HUES48 (cell line): ENCODE measurements around the gene PAQR4.

Source experiments
- H3K27ac ChIP-seq: one replicate; pipeline ENCODE4 v1.7.0; 2013; ENCODE audit warnings: low read depth, low read length, inconsistent platforms
- H3K27me3 ChIP-seq: 2 replicates; pipeline ENCODE4 v1.6.1; 2013; ENCODE audit warnings: mild to moderate bottlenecking, low read length; ENCODE audit not compliant: control insufficient read depth, insufficient read depth
- H3K36me3 ChIP-seq: 2 replicates; pipeline ENCODE4 v1.6.1; 2013; ENCODE audit warnings: low read length; ENCODE audit not compliant: control insufficient read depth, insufficient read depth
- H3K4me1 ChIP-seq: 2 replicates; pipeline ENCODE4 v1.6.1; 2013; ENCODE audit warnings: mild to moderate bottlenecking, low read length; ENCODE audit not compliant: control insufficient read depth, insufficient read depth
- H3K4me3 ChIP-seq: 2 replicates; pipeline ENCODE4 v1.5.1; 2013; ENCODE audit warnings: mild to moderate bottlenecking, low read depth, low read length
- H3K9ac ChIP-seq: 2 replicates; pipeline ENCODE4 v1.6.1; 2013; ENCODE audit warnings: mild to moderate bottlenecking, low read depth, low read length, moderate library complexity
- H3K9me3 ChIP-seq: 2 replicates; pipeline ENCODE4 v1.6.1; 2013; ENCODE audit warnings: low read length; ENCODE audit not compliant: control insufficient read depth, insufficient read depth

The PAQR4 gene

DNA sequence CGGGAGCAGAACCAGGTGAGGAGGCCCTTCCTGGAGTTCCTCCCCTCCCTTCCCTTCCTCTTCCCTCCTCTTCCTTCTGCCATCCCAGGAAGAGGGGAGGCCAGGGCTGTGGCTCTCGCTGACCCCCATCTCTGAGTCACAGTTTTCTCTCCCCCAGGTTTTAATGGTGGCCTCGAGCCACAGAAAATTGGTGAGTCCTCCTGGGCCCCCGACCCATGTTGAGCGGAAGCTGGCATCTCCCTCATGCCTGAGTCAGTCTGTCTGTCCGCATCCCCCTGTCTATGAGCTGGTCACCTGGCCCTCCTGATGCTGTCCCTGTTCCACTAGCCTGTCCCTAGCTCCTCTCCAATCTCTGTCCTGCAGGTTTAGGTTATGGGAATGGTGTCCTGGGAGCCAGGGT lies 30.8 kb downstream of the PAQR4 start:
- Histone ChIP-seq H3K4me1 (peaks cover 5% of the 10 kb centered on the region; the same call in 1 of the 2 replicates), H3K27me3 (no peaks in the 10 kb centered on the region), H3K9ac (no peak overlapping the region), H3K27ac (no peak overlapping the region), H3K36me3 (no peaks in the 10 kb centered on the region), H3K9me3 (no peaks in the 10 kb centered on the region), H3K4me3 (no peak overlapping the region)

DNA sequence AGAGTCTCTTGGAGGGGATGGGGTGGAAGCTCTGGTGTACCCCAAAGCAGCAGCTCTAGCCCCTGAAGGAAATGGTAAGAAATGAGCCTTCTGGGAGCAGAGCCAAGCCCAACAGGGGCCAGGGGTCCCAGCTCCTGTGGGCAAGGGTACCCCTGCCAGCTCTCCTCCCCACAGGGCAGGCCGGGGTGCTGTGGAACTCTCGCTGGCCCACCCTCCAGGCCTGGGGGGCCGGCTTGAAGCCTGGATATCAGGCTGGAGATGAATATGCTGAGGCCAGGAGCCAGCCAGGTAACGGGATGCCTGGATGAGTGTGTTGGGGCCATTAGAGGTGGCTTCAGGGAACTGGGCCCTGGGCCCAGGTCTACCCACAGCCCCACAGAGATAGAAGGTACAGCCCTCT lies 31.4 kb downstream of the PAQR4 start:
- Histone ChIP-seq H3K9ac (no peak overlapping the region), H3K27me3 (no peaks in the 10 kb centered on the region)

DNA sequence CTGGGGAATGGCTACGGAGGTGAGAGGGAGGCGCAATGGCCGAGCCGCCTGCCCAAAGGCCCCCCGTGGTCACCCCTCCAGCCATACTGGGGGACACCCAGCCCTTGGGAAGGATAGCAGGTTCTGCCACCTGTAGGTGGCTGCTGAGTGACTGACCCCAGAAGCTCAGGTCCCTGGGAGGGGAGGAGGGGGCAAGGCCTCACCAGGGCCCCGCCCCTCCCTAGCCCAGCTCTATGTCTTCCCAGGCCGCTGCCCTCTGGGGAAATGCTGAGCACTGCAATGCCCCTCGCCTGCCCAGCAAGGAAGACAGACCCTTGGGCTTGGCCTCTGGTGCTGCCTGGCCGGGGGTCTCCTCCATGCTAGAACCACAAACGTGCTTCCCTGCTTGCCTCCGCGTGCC lies 32.2 kb downstream of the PAQR4 start:
- H3K27me3 ChIP-seq = no peaks in the 10 kb centered on the region
- H3K4me1 ChIP-seq = peaks cover 12% of the 10 kb centered on the region
- no peak overlapping the region for H3K9ac ChIP-seq
- H3K4me3 ChIP-seq = no peak overlapping the region
- H3K36me3 ChIP-seq = no peaks in the 10 kb centered on the region
- no peak overlapping the region for H3K27ac ChIP-seq
- no peaks in the 10 kb centered on the region for H3K9me3 ChIP-seq

More for the DNA sequence above, 31.4 kb downstream of the PAQR4 start:
- Histone ChIP-seq H3K4me3 (no peak overlapping the region), H3K9me3 (no peaks in the 10 kb centered on the region), H3K4me1 (peaks cover 5% of the 10 kb centered on the region; the same call in 1 of the 2 replicates), H3K27ac (no peak overlapping the region), H3K36me3 (no peaks in the 10 kb centered on the region)

DNA sequence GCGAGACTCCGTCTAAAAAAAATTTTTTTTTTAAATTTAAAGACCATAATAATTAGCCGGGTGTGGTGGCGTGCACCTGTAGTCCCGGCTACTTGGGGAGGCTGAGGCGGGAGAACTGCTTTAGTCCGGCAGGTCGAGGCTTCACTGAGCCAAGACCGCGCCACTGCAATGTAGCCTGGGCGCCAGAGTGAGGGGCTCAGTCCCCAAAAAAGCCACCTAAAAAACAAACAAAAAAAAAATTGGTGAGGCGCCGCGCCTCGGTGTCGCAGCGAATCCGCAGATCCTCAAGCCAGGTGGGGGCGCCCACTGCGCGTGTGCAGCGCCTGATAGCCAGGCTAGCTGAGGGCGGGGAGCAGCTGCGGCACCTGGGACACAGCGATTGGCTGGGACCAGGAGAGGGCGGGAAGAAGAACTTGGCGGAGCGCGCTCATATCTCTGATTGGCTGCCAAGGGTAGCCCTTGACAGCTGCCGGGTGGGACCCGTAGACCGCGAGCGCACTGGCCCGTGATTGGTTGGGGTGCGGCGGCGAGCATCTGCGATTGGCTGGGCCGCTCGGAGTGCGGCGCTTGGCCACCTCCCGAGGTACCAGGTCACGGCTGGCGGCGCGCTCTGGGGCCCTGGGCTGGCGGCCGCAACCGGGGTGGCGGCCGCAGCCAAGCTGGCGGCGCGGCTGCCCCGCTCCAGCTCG lies 34.6 kb downstream of the PAQR4 start:
- Histone ChIP-seq H3K9ac (no peak overlapping the region), H3K4me1 (peaks cover 28% of the 10 kb centered on the region), H3K4me3 (no peak overlapping the region; the same call in 1 of the 2 replicates), H3K9me3 (no peaks in the 10 kb centered on the region), H3K27me3 (no peaks in the 10 kb centered on the region), H3K27ac (no peak overlapping the region), H3K36me3 (no peaks in the 10 kb centered on the region; the same call in 1 of the 2 replicates)

DNA sequence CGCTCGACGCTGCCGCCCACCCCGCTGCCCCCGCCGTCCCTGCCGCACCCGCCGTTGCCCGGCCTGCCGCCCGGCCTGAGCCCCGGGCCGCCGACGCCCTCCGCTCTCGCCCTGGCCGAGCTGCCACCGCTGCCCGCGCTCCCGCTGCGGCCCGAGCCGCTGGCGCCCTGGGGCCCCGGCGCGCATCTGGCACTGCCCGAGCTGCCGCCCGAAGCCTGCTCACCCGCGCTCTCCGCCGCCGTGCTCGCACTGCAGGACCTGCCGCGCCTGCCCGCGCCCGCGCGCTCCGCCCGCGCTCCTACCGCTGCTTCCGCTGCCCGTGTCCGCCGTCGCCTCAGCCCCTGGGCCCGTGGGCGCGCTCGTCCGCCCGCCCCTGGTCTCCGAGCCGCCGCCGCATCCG lies 35.2 kb downstream of the PAQR4 start:
- no peaks in the 10 kb centered on the region for H3K27me3 ChIP-seq
- no peaks in the 10 kb centered on the region; the same call in 1 of the 2 replicates for H3K36me3 ChIP-seq
- peaks cover 34% of the 10 kb centered on the region for H3K4me1 ChIP-seq
- H3K9ac ChIP-seq = no peak overlapping the region
- no peak overlapping the region for H3K27ac ChIP-seq
- H3K4me3 ChIP-seq = peak overlapping the region; percentile 47; the same call in 1 of the 2 replicates
- no peaks in the 10 kb centered on the region for H3K9me3 ChIP-seq

DNA sequence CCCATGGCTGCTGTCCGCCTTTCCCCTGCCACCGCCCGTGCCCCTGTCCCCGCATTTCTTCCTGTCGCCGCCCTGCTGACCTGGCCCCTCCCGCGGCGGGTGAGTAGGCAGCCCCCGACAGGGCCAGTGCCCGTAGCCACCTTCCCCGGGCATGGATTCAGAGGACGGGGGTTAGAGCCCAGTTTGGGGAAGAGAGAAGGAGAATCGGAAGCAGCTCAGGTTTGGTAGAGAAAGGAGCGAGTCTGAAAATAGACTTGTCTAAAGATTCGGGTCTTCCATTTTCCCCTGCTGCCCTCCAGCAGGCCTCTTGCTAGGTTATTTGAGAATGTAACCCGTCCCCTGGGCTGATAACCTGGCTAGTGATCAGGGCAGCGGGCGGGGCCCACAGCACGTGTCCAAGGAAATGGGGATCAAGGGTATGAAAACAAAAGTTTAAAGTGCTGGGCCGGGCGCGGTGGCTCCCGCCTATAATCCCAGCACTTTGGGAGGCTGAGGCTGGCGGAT lies 35.7 kb downstream of the PAQR4 start:
- Histone ChIP-seq H3K4me3 (peak overlapping the region; percentile 56), H3K27me3 (no peaks in the 10 kb centered on the region), H3K27ac (peak overlapping the region; percentile 71), H3K9me3 (no peaks in the 10 kb centered on the region), H3K4me1 (peaks cover 39% of the 10 kb centered on the region), H3K9ac (no peak overlapping the region), H3K36me3 (no peaks in the 10 kb centered on the region; the same call in 1 of the 2 replicates)

DNA sequence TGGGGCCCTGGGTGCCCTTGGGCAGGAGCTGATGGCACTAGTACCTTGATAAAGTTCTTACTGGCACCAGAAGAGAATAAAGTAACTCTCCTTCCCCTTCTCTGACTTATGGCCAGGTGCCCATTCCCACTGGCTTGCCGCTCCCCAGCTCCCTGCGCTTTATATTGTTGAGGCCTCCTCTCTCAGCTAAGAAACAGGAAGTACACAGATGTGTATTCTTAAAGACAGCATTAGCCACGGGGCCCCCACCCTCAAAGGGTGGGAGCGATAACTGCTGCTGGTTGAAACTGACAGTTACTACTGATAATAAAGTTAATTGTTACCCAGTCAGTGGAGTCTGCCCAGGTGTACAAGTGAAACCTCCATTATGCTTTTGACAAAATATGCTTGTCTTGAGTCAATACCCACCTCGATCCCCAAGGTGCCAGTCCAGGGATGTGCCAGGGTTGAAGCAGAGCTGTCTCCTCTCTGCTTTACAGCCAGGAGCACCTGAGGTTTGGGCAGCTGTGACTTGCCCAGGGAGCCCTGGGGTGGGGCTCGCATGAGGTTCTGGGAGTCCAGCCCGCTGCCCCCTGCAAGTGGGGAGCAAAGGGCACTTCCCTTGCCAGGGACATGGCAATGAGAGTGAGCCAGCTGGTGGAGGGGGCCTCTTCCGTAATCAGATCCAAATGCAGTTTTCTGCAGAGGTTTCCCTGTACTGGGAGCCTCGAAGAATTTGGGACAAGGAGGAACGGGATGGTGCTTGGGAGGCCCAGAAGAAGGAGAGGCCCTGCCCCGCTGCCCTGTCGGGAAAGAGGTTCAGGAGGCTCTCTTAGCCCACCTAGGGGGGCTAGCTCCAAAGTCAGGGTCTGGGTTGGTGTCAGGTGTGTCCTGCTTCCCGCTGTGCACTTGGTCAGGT lies 38.2 kb downstream of the PAQR4 start:
- 0 out of 2 replicates have a peak, but pooled peaks cover 7% of the 10 kb centered on the region for H3K27me3 ChIP-seq
- peak overlapping the region; percentile 98 for H3K27ac ChIP-seq
- H3K36me3 ChIP-seq = no peaks in the 10 kb centered on the region; the same call in 1 of the 2 replicates
- no peaks in the 10 kb centered on the region for H3K9me3 ChIP-seq
- peak overlapping the region; percentile 56 for H3K4me3 ChIP-seq
- peak overlapping the region; percentile 81 for H3K9ac ChIP-seq
- H3K4me1 ChIP-seq = peaks cover 56% of the 10 kb centered on the region

DNA sequence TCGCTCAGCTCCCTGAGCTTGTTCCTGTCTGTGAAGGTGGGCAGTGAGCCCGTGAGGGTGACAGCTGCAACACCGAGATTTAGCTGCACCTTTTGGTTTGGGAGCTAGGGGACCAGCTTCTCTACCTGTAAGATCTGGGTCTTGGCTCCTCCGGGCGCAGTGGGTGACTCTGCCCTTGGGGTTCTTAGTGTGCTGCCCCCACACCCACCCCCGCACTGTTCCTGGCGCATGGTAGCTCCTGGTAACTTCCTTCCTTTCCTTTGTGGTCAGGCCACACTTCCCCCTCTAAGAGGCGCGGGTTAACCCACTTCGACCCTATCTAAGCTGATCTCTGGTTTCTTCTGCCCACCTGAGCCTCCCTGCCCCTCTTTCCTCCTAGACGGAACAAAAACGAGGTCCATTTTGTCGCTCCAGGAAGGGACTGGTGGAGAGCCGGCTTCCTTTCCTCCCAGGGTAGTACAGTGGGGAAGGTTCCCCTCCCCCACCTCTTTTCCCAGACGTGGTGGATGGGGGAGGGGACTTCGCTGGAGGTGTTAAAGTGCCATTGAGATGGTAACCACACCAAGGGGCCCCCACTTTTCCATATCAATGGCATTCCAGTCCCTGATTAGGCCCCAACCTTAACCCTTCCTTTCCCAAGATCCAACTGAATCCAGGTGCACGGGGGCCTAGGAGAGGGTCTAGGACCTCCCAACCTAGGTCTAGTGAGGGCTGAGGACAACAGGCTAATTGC lies 39.0 kb downstream of the PAQR4 start:
- Histone ChIP-seq H3K4me3 (peak overlapping the region; percentile 56), H3K27me3 (0 out of 2 replicates have a peak, but pooled peaks cover 7% of the 10 kb centered on the region), H3K27ac (peak overlapping the region; percentile 98), H3K4me1 (peaks cover 62% of the 10 kb centered on the region), H3K36me3 (no peaks in the 10 kb centered on the region; the same call in 1 of the 2 replicates), H3K9me3 (no peaks in the 10 kb centered on the region), H3K9ac (peak overlapping the region; percentile 81)

DNA sequence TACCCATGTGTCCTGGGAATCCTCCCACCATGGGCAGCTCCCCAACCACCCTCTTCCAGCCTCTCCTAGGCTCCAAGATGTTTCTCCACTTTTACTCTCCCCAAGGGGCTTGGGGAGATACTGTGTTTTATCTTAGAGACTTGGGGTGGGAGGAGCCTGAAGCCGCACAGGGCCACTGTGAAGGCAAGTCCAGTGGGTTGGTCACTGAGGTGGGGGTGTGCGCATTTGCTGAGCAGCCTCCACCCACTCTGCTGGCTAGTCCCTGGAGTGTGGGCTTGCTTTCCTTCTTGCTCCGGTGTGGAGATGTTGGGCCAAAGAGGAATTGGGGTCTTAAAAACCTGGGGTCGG lies 39.5 kb downstream of the PAQR4 start:
- Histone ChIP-seq H3K27me3 (0 out of 2 replicates have a peak, but pooled peaks cover 7% of the 10 kb centered on the region), H3K27ac (peak overlapping the region; percentile 98), H3K4me3 (peak overlapping the region; percentile 41; the same call in 1 of the 2 replicates), H3K4me1 (peaks cover 67% of the 10 kb centered on the region), H3K36me3 (no peaks in the 10 kb centered on the region; the same call in 1 of the 2 replicates), H3K9me3 (no peaks in the 10 kb centered on the region), H3K9ac (peak overlapping the region; percentile 30; the same call in 1 of the 2 replicates)

DNA sequence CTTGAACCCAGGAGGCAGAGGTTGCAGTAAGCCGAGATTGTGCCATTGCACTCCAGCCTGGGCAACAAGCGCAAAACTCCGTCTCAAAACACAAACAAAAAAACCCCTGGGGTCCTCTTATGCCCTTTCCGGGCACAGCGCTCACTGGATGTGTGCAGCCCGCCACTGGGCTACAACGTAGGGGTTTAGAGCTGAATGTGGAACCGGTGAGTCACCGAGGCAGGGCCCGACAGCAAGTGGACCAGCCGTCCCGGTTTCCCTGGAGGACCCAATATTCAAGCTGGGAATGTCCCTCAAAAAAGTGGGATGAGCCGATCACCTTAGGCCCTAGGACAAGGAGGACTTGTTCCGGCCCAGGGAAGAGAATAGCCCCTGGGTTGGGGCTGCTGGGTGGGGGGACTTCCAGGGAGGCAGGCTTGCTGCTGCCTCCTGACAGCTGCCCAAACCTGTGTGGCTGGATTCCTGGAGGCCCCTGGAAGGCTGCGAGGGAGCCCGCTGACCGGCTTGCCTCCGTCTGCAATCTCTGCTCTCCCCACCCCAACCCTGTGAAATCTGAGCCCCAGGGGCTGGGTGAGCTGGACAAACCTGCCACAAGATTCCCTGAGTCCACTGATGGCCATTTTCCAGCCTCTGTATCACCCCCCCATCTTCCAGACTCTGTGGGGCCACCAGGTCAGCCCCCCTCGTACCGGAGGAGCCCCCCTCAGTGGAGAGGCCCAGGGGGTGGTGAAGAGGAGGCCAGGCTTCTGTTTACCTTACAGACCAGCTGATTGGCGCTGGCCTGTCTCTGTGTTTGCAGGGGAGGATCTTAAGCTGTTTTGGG lies 40.6 kb downstream of the PAQR4 start:
- Histone ChIP-seq H3K27ac (peak overlapping the region; percentile 98), H3K27me3 (0 out of 2 replicates have a peak, but pooled peaks cover 7% of the 10 kb centered on the region), H3K4me3 (peak overlapping the region; percentile 52), H3K9me3 (no peaks in the 10 kb centered on the region), H3K9ac (peak overlapping the region; percentile 60), H3K36me3 (peaks cover 1% of the 10 kb centered on the region), H3K4me1 (peaks cover 76% of the 10 kb centered on the region)
